ENCODE data around the gene GNAZ. TPM values are rescaled to one million over a fixed set of nuclear protein-coding genes. Genes with fewer than 3 reads are reported as not detected.

GNAZ gene
- total and polyA plus RNA-seq, 2 donors (not counting 1 experiment from before 2014, with no cell fraction given): 2.8 to 9.1 TPM

GRCh38 chr22:23099531-23099804, 29.1 kb downstream of the GNAZ start:
- CTCF ChIA-PET: interaction anchor here (1.2 kb wide), 1 partner anchor 329 kb away, joined by 3 read pairs; no protein-coding TSS in a partner anchor
- no peak for ATAC-seq (ENCODE audit: low read depth)

More at GRCh38 chr22:23099531-23099804, 29.1 kb downstream of the GNAZ start:
- Histone ChIP-seq H3K9me3 (ENCODE audit: control extremely low read depth in 1 of 3, control insufficient read depth in 2 of 3, insufficient read depth in 1 of 3, low read length in 2 of 3) (no peaks in the 10 kb centered on the region), H3K4me1 (ENCODE audit: control insufficient read depth in 2 of 2, insufficient read depth in 2 of 2, low read length in 2 of 2) (no peaks in the 10 kb centered on the region), H3K27me3 (replicated peaks in 1 of 4; ENCODE audit: control extremely low read depth in 1 of 4, control insufficient read depth in 3 of 4, insufficient read depth in 4 of 4, low read length in 3 of 4) (no peaks in the 10 kb centered on the region), H4K20me1 (ENCODE audit: control insufficient read depth, insufficient read depth, low read length, poor library complexity, severe bottlenecking) (no peaks in the 10 kb centered on the region), H2AFZ (ENCODE audit: insufficient read depth, low read depth, low read length, poor library complexity, severe bottlenecking) (no peak overlapping the region), H3K9ac (ENCODE audit: low read length) (no peak overlapping the region), H3K4me3 (ENCODE audit: control extremely low read depth in 1 of 5, extremely low read depth in 1 of 5, insufficient read depth in 1 of 5, low read depth in 2 of 5, low read length in 4 of 5) (no peak overlapping the region), H3K4me2 (replicated peaks; ENCODE audit: low read depth, low read length, poor library complexity, severe bottlenecking) (no peak overlapping the region), H3K79me2 (ENCODE audit: control insufficient read depth, insufficient read depth, low read length) (no peaks in the 10 kb centered on the region), H3K36me3 (replicated peaks in 1 of 2; ENCODE audit: control extremely low read depth in 1 of 2, control insufficient read depth in 1 of 2, extremely low read depth in 1 of 2, insufficient read depth in 2 of 2, low read length in 1 of 2) (peaks cover 0 to 4% of the 10 kb centered on the region in 2 experiments), H3K27ac (ENCODE audit: low read length in 2 of 2) (no peak overlapping the region)
- no peak overlapping the region for H3K4me3 Mint-ChIP-seq
- DNase-seq: no peak
- WGBS (ENCODE audit: insufficient coverage): 85% methylated on average over 6 of the region's 6 CpGs
- no peaks in the 10 kb centered on the region for H3K27me3 Mint-ChIP-seq
- H3K27ac Mint-ChIP-seq: no peak overlapping the region
- TF ChIP-seq CTCF (IDR thresholded peaks at IDR 0.05) (no peak), EZH2 (IDR thresholded peaks at IDR 0.05; ENCODE audit: borderline replicate concordance, insufficient read depth, low read depth, low read length, poor library complexity, severe bottlenecking) (no peak)
- intact Hi-C loops (cut with micrococcal nuclease): no loop called here
- H3K9me3 Mint-ChIP-seq (ENCODE audit: insufficient read depth): no peaks in the 10 kb centered on the region
- POLR2A ChIA-PET: no interaction called here
- no peaks in the 10 kb centered on the region for H3K4me1 Mint-ChIP-seq

Measured in B cell (primary cell).